ENCODE measurements around the gene CACFD1.

The CACFD1 gene

GRCh38 chr9:133518200-133518599, 58.4 kb downstream of the CACFD1 start:
- DNase-seq (ENCODE audit: low spot score) = no peak

DNA sequence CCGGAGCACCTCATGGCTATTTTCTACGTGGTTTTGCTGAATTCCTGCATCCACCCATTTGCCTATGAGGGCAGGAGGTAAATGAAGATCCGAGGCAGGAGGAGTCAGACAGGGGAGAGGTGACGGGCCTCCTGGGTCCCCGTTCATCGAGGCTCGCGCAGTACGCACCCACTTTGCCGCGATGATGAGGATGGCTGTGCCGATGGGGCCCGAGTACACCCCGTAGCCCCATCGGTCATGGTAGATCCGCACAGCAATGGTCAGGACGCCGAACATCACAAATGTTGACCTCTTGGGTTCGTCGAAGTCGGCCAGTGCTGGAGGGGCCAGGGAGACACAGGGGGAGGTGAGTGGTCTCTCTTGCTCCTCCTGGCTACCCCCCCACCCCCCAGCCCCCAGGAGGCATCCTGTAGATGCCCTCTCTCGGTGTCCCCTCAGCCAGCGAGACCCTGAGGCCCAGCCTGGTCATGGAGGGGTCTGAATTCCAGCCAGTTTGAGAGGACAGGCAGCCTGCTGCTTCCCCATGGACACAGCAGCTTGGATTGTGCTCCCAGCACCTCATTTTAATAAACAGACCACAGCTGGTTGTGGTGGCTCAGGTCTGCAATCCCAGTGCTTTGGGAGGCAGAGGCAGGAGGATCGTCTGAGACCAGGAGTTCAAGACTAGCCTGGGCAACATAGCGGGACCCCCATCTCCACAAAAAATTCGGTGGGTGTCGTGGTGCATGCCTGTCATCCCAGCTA, 59.1 kb downstream of the CACFD1 start:
- DNase-seq (ENCODE audit: low spot score) = no peak

GRCh38 chr9:133519693-133520092, 59.9 kb downstream of the CACFD1 start:
- DNase-seq (ENCODE audit: low spot score) = no peak

DNA sequence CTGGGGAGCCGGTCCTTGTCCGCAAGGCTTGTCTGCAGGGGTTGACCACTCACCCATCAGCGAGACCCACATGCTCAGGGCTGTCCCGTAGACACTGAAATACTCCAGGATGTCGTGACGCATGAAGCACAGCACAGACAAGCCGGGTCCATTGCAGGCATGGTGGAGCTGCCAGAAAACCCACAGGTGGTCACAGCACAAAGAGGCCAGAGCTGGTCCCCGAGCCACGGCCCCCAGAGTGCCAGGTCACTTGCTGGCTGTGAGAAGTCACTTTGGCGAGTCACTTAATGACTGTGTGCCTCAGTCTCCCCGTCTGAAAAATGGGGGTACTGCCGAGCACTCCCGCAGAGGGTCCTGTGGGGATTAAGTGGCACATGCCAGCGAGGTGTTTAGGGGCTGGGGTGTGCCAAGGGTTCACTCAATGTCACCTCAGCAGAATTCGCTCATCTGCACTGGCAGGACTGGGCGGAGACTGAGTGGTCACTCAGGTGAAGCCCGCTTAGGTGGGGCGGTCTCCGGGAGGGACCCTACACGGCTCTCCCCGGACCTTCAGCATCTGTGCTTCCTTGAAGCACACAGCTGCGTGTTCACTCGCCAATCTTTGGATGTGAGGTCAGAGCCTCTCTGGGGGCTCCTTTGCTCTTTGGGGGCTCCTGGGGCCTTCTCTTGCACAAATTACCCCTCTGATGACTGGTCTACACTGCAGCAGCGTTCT, 60.5 kb downstream of the CACFD1 start:
- no peak for DNase-seq (ENCODE audit: low spot score)
